ENCODE data around the gene KNG1.

GRCh38 chr3:186754006-186754405 is 36.8 kb downstream of the KNG1 start:
- no peak for TF ChIP-seq CTCF (IDR thresholded peaks at IDR 0.05)
- TF ChIP-seq POLR2A (IDR thresholded peaks at IDR 0.05): no peak
